BE2C (cell line): ENCODE data around the gene KLHL10.

ENCODE experiments used
- DNase-seq: peaks from one replicate; pipeline ENCODE4 v3.0.0-alpha.2; 2020
- H3K27me3 ChIP-seq: fragments of 250-450 bp; sonication (Bioruptor Pico); 2 replicates; pipeline ENCODE4 v1.5.1; 2020; ENCODE audit warnings: mild to moderate bottlenecking
- H3K36me3 ChIP-seq: fragments of 250-450 bp; sonication (Bioruptor Pico); 2 replicates; pipeline ENCODE4 v1.5.1; 2020; ENCODE audit warnings: mild to moderate bottlenecking
- H3K4me1 ChIP-seq: fragments of 250-450 bp; sonication (Bioruptor Pico); 2 replicates; pipeline ENCODE4 v1.5.1; 2020
- H3K4me3 ChIP-seq: 2 replicates; pipeline ENCODE4 v1.5.1; 2011; ENCODE audit warnings: low read depth, low read length
- H3K9me3 ChIP-seq: fragments of 250-450 bp; sonication (Bioruptor Pico); 2 replicates; pipeline ENCODE4 v1.5.1; 2020
- CTCF ChIP-seq: IDR thresholded peaks from 2 replicates; pipeline ENCODE4 v1.5.1; 2012; ENCODE audit warnings: mild to moderate bottlenecking, low read depth, low read length

The KLHL10 gene

GRCh38 chr17:41865596-41865893 is 27.9 kb downstream of the KLHL10 start:
- no peak for DNase-seq
- peaks cover 3% of the 10 kb centered on the region for H3K4me1 ChIP-seq
- peak overlapping the region; percentile 40 for H3K4me3 ChIP-seq
- TF ChIP-seq CTCF = no peak
- H3K36me3 ChIP-seq = peaks cover 34% of the 10 kb centered on the region
- no peaks in the 10 kb centered on the region for H3K27me3 ChIP-seq
- H3K9me3 ChIP-seq = no peaks in the 10 kb centered on the region

- Histone ChIP-seq H3K4me3 (no peak overlapping the region), H3K4me1 (no peaks in the 10 kb centered on the region), H3K27me3 (no peaks in the 10 kb centered on the region), H3K9me3 (no peaks in the 10 kb centered on the region), H3K36me3 (peaks cover 64% of the 10 kb centered on the region)
- no peak for TF ChIP-seq CTCF
- no peak for DNase-seq
Observed at GRCh38 chr17:41868568-41868967, 30.9 kb downstream of the KLHL10 start.

- H3K27me3 ChIP-seq = no peaks in the 10 kb centered on the region
- no peak for TF ChIP-seq CTCF
- DNase-seq = no peak
- H3K36me3 ChIP-seq = peaks cover 73% of the 10 kb centered on the region
- H3K9me3 ChIP-seq = no peaks in the 10 kb centered on the region
- H3K4me3 ChIP-seq = no peak overlapping the region
- H3K4me1 ChIP-seq = no peaks in the 10 kb centered on the region
Observed at GRCh38 chr17:41869426-41869825, 31.8 kb downstream of the KLHL10 start.

- H3K4me1 ChIP-seq = no peaks in the 10 kb centered on the region
- no peaks in the 10 kb centered on the region for H3K9me3 ChIP-seq
- peaks cover 79% of the 10 kb centered on the region for H3K36me3 ChIP-seq
- H3K27me3 ChIP-seq = no peaks in the 10 kb centered on the region
- no peak for DNase-seq
- TF ChIP-seq CTCF = no peak
- no peak overlapping the region for H3K4me3 ChIP-seq
Observed at GRCh38 chr17:41870097-41870496, 32.5 kb downstream of the KLHL10 start.

- DNase-seq = peak; percentile 39
- Histone ChIP-seq H3K27me3 (no peaks in the 10 kb centered on the region), H3K36me3 (peaks cover 79% of the 10 kb centered on the region), H3K9me3 (no peaks in the 10 kb centered on the region), H3K4me3 (no peak overlapping the region), H3K4me1 (no peaks in the 10 kb centered on the region)
- TF ChIP-seq CTCF = no peak
Observed at GRCh38 chr17:41870627-41871026, 33.0 kb downstream of the KLHL10 start.

- H3K4me3 ChIP-seq = no peak overlapping the region
- peaks cover 78% of the 10 kb centered on the region for H3K36me3 ChIP-seq
- H3K4me1 ChIP-seq = no peaks in the 10 kb centered on the region
- no peak for TF ChIP-seq CTCF
- no peaks in the 10 kb centered on the region for H3K9me3 ChIP-seq
- no peaks in the 10 kb centered on the region for H3K27me3 ChIP-seq
- DNase-seq = no peak
Observed at GRCh38 chr17:41871789-41872188, 34.2 kb downstream of the KLHL10 start.
